IPS-NIHi7 (cell line): Measurements from ENCODE around the gene PGA4.
A peak's percentile ranks its signal among the peaks of the same experiment; 100 is the strongest.
"Not testable (repeated sequence)": the region's sequence is repeated elsewhere in the genome, so short reads cannot be mapped to it uniquely, and the experiment has no call there.

Experiments used
- DNase-seq: peaks from one replicate; pipeline ENCODE4 v3.0.0; 2012; ENCODE audit warnings: mixed read lengths; ENCODE audit errors: extremely low spot score

The PGA4 gene

DNA sequence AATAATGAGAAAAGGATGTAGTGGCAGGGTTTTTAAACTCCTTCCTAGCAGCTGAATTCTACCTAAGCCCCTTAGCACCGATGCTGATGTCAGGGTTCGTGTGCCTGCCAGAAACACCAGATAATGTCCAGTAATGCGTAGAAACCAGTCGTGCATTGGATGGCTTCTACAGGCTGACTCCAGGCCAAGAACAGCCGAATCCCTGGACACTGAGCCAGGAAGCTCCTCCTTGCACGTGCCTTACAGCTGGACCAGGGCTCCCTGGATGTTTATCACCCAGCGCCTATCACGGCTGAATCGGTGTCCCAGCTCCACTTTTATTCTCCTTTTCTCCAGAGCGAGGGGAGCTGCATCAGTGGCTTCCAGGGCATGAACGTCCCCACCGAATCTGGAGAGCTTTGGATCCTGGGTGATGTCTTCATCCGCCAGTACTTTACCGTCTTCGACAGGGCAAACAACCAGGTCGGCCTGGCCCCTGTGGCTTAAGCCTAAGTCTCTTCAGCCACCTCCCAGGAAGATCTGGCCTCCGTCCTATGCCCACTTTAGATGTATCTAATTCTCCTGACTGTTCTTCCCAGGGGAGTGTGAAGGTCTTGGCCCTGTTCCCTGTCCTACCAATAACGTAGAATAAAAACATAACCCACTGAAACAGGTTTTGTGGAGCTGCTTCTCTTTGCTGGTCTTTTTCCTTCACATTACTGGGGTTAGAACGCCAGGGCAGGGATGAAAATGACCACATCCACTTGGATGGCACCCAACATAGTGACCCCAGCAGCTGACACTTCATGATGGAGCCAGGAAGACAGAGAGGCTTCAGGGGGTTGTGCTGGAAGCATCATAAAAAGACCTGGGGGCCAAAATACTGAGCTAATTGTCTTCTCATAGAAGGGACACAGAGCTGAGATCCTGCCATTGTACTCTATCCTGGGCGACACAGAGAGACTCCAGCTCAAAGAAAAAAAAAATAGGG lies 28.9 kb downstream of the PGA4 start:
- DNase-seq, result not testable (repeated sequence)

DNA sequence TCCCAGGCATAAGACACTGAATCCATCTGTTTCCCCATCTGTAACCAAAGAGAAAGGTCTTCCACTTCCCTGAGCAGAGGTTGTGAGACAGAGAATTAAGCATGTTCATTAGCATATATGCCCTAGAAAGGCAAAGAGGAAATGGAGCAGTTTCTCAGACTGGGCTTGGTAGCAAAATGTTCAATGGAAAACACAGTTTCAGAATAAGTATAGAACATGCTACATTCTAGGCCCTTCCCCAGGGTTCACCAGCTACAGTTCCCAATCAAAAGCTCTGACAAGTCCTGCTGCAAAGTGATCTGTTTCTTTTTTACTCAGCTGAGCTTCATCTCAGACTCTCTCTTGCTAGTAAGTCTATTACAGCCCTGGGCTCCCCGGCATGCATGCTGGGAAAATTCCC lies 30.2 kb downstream of the PGA4 start:
- not testable (repeated sequence) for DNase-seq

DNA sequence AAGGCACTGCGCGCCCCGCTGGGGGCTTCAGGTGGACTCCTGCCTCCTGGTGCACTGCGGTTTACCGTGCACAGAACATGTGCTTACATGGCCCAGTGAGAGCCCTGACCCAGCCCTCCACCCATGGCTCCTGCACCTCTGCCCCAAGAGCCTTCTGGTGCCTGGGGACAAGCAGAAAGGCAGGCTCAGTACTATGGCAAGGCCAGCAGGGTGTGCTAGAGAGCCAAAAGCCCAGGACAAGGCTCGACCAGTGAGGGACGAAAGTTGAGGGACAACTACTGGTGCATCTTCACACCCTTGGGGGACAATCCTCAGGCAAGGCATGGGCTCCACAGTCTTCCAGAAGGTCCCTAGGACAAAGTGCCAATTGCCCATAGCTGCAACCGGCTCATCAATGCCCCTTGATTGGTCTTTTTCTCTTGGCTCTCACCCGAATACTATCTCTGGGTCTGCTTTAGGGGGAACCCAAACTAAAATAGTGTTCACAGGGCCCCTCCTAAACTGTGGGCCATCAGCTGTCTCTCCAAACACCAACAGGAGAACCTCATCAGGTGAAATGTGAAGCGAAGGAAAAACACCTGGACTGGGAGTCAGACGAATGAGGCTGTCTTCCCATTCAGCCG lies 32.4 kb downstream of the PGA4 start:
- DNase-seq, result peak; percentile 96

DNA sequence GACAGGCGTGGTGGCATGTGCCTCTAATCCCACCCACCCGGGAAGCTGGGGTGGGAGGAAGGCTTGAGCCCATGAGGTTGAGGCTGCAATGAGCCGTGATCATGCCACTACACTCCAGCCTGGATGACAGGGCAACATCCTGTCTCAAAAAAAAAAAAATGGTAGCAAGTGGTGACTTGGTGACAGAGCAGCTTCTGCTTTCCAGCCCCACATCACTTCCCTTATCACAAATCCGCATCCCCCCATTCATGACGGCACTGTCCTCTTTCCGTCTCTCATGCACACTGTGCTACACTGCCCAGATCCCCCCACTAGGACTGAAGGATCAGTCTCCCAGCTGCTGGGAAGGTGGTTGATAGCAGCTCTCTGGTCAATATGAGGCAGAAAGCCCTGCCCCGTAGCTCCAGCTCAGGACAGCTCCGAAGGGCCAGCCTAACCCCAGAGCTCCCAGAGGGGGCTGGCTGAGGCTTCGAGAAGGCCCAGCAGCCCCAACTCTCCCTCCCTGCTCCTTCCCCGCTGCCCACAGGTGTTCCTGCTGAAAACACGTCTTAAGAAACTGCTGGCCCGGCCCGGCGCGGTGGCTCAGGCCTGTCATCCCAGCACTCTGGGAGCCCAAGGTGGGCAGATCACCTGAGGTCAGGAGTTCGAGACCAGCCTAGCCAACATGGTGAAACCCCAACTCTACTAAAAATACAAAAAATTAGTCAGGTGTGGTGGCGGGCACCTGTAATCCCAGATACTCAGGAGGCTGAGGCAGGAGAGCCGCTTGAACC lies 34.7 kb downstream of the PGA4 start:
- no peak for DNase-seq

DNA sequence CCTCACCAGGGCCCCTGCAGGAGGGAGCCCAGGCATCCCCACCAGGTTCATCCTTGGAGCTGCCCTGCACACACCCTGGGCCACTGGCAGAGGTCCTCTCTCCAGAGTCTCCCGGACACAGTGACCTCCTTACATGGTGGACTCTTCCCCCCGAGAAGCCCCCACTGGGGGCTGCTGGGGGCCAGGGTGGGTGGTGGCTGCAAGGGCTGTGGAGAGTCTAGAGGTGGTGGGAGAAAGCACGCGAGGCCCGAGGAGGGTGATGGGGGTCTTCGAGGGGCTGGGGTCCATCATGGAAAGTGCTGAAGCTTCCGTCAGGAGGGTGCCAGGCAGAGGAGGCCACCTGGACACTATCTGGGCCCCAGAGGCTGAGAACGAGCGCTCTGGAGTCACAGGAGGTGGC lies 36.4 kb downstream of the PGA4 start:
- DNase-seq, result peak; percentile 7

DNA sequence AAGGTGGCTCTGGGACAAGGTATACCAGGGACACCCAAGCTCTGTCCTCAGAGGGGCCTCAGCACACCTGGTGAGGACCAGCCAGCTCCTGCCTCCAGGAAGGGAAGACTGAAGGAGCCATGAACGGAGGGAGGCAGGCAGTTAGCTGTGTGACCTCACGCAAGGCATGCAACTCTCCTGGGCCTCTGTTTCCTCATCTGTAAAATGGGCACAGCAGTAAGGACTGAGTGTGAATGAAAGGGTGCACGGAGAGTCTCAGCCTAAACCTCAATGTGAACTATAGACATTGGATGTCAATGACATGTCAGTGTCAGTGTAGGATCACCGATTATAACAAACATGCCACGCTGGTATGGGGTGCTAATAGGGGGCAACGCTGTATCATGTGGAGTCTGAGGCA lies 37.2 kb downstream of the PGA4 start:
- no peak for DNase-seq

DNA sequence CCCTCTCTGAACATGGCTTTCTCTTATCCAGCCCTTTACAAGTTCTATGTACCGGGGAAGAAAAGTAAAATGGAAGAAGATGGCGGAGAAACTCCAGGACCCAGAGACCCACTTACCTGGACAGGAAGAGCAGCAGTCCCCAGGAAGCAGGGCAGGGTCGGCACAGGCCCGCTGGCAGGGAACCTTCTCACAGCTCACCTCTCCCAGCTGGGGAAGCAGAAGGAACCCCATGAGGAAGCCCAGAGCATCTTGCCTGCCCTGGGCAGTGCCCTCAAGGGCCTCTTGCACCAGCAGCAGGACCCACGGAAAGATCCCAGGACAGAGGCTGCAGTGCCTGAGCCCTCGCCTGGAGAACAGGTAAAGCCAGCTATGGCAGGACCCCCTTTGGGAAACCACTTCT lies 42.2 kb downstream of the PGA4 start:
- no peak for DNase-seq

DNA sequence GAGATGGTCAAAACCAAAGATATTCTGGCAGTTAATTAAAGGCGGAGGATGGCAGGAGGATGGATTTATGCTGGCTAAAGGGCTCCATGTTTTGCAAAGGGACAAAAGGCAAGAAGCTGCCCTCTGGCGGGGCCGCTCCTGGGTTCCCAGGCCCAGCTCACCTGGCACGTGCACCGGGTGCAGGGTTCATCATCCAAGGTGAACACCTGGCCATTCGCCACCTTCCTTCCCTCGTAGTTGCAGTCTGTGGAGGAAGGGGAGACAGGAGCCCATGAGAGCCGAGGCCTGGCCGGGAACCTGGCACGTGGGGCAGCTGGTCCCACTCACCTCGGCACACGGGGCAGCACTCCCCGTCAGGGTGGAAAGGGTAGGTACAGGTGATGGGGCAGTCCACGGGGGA lies 42.6 kb downstream of the PGA4 start:
- DNase-seq, result no peak

DNA sequence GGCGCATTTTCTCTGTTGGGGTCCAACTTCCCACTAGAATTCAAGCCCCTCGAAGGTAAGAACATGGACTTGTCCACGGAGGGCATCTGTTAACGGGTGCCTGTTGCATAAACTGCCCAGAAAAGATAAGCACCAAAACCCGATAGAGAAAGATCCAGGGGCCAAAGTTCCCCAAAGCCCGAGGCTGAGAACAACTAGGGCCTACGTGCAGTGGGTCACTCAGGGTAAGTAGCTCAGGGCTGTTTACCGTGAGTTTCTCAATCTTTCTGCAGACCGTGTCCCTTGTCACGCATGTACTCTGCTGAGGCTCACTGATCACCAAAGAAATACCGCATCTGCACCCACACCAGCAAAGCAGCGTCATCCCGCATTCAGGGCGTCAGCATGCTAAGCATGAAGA lies 43.2 kb downstream of the PGA4 start:
- DNase-seq, result no peak

DNA sequence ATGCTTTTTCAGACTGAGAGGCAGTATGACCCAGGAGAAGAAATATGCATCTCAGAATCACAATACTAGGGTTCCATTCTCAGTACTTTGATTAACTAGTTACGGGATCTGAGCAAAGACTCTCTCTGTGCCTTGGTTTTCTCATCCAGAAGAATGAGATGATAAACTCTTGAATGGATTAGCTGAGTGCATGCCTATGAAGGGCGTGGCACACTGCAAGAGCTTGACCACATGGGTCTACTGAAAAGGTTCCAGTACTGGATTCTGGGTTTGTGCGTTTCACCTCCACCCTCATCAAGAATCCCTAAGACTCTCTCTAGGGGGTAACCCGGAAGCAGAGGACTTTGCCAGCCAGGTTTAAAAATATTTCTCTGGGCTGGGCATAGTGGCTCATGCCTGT lies 44.5 kb downstream of the PGA4 start:
- DNase-seq, result no peak

DNA sequence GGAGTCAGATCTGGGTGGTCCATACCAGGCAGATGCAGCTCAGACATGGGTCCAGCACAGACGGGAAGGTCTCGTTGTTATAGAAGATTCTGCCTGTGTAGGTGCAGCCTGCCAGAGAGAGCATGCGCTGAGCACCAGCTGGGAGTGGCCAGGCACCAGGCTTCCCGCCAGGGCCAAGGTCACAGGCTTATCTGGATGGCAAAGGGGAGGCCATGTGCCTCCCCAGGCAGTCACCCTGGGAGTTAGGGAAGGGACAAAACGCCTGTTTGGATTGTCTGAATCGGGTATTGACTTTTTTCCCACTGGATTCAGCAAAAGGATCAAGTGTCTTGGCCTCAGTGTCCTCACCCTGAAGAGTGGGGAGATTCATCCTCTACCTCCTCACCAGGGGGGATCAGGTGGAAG lies 45.3 kb downstream of the PGA4 start:
- DNase-seq, result no peak

DNA sequence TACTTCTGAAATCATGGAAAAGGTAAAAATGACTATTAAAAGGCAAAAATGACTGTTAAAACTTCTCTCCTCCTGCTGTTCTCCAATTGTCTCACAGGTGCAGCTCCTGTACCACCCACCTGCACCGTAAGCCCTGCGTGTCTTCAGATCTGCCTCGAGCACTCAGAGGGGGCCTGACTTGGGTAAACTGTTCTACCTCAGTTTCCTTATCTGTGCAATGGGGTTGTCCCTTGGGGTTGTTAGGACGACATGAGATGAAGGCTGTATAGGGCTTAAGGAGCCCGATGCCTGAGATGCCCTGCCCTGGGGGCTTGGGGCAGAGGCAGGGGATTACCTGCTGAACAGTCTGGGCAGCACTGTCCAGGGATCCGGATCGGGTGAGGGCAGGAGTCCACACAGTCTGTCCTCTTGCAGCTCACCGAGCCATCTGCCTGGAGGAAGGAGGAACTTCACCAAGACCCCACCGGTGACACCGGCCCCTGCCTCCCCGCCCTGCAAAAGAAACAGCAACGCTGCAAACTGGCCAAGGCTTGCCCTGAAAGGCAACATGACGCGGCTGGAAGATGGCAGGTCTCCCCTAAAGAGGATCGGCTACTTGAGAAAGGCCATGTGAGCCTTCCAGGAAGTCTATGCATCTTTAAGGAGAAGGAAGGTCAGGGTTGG lies 46.6 kb downstream of the PGA4 start:
- DNase-seq, result no peak

DNA sequence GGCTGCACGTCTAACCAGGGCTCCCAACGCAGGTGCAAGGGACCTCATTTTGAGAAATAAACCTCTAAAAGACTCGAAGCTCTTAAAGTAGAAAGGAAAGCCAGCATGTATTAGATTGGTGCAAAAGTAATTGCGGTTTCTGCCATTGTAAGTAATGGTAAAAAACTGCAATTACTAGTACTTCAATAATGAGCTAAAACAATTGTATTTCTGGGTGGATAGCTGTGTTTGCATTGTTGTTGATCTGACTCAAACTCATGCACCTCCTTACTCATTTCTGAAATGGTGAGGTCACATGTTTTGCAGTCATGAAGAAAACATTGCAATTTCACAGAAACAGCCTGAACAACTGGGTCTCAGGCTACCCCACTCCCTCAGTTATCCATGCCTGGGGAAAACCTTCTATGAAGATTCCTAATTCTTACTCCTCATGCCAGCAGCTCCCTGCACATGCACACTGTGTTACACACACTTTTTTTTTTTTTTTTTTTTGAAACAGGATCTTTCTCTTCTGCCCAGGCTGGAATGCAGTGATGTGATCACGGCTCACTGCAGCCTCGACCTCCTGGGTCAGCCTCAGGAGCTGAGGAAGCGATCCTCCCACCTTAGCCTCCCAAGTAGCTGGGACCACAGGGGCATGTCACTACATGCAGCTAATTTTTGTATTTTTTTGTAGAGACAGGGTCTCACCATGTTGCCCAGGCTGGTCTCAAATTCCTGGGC lies 48.4 kb downstream of the PGA4 start:
- no peak for DNase-seq

DNA sequence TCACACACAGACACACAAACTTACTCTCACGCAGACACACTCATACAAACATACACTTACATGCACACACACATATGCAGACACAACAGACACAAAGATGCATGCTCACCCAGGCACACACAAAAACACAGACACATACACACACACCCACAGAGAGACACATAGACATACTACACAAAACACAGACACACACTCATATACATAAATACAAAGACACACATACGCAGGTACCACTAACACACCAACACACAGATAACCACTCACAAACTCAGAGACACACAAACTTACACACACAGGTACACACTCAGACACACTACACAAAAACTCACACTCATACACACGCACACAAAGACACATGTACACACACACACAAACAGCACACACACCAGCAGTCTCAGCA lies 50.6 kb downstream of the PGA4 start:
- no peak for DNase-seq

DNA sequence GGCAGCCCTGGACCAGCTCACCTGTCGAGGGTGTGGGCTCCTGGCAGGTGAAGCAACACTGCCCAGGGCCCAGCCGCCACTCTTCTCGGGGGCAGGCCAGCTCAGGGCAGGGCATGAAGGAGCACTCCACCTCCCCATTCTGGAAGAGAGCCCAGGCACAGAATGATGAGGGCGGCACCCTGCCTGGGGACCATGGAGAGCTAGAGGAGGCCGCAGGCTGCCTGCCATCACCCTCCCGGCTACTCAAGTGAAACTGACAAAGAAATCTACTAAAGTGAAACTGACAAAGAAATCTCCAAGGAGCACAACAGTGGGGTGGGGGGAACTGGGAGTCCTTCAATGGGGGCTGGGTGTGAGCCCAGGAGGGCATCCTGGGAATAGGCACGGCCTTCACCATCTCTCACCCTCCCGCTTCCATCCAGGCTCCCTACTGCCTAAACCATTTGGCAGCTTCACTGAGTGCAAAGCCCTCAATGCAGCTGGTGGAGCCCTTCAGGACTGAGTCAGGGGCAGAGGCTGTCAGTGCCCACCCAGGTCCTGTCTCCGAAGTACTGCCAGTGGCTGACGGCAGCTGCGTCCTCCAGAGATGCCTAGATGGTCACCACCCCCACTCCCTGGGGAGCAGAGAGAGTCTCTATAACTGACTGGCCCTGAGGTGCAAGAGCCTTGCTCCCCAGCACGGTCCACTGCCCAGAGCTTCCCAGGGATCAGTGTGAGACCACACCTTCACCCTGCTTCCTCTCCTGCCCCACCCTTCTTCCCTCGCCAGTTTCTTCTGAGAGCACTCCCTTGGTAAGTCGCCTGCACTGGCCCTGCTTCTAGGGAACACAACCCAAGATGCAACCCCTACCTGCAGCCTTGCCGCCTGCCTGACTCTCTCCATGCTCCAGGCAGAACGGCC lies 51.3 kb downstream of the PGA4 start:
- no peak for DNase-seq

DNA sequence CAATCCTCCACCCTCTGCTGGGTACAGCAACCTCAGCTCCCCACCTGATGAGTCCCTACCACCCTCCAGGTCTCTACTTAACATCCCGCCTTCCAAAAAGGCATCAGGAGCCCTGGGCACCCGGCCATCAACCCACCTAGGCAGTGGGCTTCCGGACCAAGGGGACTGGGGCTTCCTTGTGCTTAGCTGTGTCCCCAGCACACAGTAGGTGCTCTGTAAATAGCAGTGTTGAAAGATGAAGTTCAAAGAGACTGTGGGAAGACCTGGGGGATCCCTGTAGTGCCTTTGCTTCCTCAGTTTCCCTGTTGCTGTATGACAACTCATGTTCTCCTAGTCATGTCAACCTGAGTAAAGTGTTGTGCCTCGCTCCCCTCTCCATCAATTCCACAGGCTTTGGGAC lies 51.9 kb downstream of the PGA4 start:
- no peak for DNase-seq

DNA sequence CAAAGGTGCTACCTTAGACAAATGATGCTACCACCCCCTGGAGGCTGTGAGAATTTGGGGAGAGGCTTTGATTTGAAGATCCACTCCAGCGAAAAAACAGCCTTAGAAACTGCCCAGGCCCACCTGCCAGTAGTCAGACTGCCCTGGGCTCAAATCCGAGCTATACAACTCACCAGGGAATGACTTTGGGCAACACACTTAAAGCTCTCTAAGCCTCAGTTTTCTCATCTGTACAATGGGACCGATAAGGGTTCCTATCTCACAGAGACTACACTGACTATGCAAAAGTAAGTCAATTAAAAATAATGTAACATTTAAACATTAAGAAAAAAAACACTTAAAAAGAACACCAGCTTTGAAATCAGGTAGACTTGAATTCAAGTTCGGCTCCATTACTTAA lies 53.0 kb downstream of the PGA4 start:
- no peak for DNase-seq

DNA sequence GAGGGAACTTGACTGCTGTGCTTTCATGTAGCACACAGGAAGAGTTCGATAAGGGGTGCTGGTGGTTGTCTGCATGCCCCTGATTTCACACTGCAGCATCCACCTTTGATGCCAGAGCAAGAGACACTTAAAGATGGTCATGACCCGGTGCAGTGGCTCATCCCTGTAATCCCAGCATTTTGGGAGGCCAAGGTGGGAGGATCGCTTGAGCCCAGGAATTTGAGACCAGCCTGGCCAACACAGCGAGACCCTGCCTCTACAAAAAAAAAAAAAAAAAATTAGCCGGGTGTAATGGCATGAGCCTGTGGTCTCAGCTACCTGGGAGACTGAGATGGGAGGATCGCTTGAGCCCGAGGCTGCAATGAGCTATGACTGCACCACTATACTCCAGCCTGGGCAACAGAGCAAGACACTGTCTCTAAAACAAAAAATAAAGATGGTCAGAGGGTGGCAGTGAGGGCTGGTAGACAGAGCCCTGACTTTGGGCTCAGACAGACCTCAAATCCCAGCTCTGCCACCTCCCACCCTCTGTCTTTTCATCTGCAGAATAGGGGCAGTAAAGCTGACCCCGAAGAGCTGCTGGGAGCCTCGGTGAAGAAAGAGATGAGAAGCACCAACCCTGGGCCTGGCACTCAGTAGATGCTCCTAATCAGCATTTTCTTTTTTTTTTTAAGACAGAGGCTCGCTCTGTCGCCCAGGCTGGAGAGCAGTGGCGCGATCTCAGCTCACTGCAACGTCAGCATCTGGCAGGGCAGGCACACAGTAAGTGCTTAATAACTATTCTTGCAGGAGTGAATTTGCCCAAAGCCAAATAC lies 55.2 kb downstream of the PGA4 start:
- DNase-seq, result no peak

DNA sequence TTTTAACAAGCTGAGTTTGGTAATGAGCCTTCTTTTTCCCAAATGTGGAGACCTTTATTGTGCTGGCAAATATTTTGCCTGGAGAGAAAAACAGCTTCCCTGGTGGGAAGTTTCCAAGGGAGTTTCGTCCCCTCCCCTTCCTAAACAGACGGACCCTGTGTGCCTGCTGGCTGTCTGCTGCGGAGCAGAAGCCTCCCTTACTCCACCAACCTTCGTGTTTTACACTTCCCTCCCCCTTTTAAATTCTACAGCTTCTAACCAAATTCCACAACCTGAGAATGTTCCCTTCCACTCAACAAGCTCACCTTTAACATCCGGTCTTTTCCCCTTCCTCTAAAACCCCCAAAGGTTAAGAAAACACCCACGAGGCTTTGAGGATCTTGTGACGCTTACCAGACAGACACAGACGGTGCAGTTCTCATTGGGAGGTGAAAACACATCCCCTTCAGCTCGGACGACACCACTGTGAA lies 55.9 kb downstream of the PGA4 start:
- no peak for DNase-seq
